Measurements from ENCODE around the gene ATAD3C. TPM values are rescaled to one million over a fixed set of nuclear protein-coding genes. Genes with fewer than 3 reads are reported as not detected.

Gene ATAD3C
- total and polyA plus RNA-seq, 2 of the 4 experiments (the other 2 are of a cell fraction): not detected

GRCh38 chr1:1487701-1488100 is 38.2 kb downstream of the ATAD3C start:
- H4K8ac ChIP-seq (ENCODE audit: low read depth in 2 of 2, low read length in 2 of 2): no peak overlapping the region
- H3K23ac ChIP-seq (ENCODE audit: low read depth, low read length): no peak overlapping the region
- H4K91ac ChIP-seq (ENCODE audit: insufficient read depth, low read depth, low read length): no peak overlapping the region
- POLR2A ChIA-PET (ENCODE audit: unreplicated experiment): no interaction called here
- dilution Hi-C loops (cut with HindIII; ENCODE audit: low sequenced_read_pairs, unreplicated experiment) (no loop called here), intact Hi-C loops (cut with micrococcal nuclease) (no loop called here), in situ Hi-C loops (cut with MboI; ENCODE audit: low sequenced_read_pairs) (no loop called here)
- H3K56ac ChIP-seq (ENCODE audit: extremely low read depth, insufficient read depth, low read length): no peak overlapping the region
- peaks cover 3 to 10% of the 10 kb centered on the region in 2 experiments; a peak in 3 of 4 replicates for H3K79me1 ChIP-seq (ENCODE audit: low read depth in 1 of 2, low read length in 2 of 2)
- H3K9me1 ChIP-seq (ENCODE audit: insufficient read depth, low read length): no peaks in the 10 kb centered on the region
- no peak overlapping the region for H3K4me2 ChIP-seq (ENCODE audit: low read depth, low read length)
- H3K9ac ChIP-seq (ENCODE audit: low read depth, low read length): no peak overlapping the region
- no peaks in the 10 kb centered on the region; the same call in 1 of the 2 replicates for H3K9me3 ChIP-seq (ENCODE audit: control insufficient read depth, insufficient read depth, low read length)
- no peaks in the 10 kb centered on the region for H3K27me3 ChIP-seq (ENCODE audit: control insufficient read depth, insufficient read depth, low read length)
- H2BK15ac ChIP-seq (ENCODE audit: low read depth, low read length): no peak overlapping the region
- H3K14ac ChIP-seq (replicated peaks; ENCODE audit: low read depth, low read length): no peak overlapping the region
- H3K27ac ChIP-seq (ENCODE audit: insufficient read depth, low read length): no peak overlapping the region
- no peak for TF ChIP-seq USF2 (IDR thresholded peaks at IDR 0.05; ENCODE audit: low read depth, low read length)
- TF ChIP-seq CEBPB (IDR thresholded peaks at IDR 0.05; ENCODE audit: low read depth, low read length): no peak
- no peak for TF ChIP-seq ELK1 (IDR thresholded peaks at IDR 0.05; ENCODE audit: borderline replicate concordance, low read depth, low read length)
- no peak for TF ChIP-seq POLR2A (IDR thresholded peaks at IDR 0.05; ENCODE audit: low read depth, low read length)
- TF ChIP-seq SMC3 (IDR thresholded peaks at IDR 0.05; ENCODE audit: low read depth, low read length): no peak
- no peak for TF ChIP-seq NFE2L2 (IDR thresholded peaks at IDR 0.05; ENCODE audit: low read depth, low read length)
- H3K4ac ChIP-seq (ENCODE audit: low read depth, low read length): no peak overlapping the region
- no peak overlapping the region for H2BK20ac ChIP-seq (ENCODE audit: low read depth, low read length)
- no peak overlapping the region for H2AK5ac ChIP-seq (ENCODE audit: low read depth, low read length)
- no peak for ATAC-seq (ENCODE audit: low read depth)
- no peak overlapping the region for H3K4me3 ChIP-seq (ENCODE audit: insufficient read depth, low read depth, low read length)
- no peak for DNase-seq
- no peak overlapping the region for H2BK120ac ChIP-seq (ENCODE audit: low read depth, low read length)
- H2AFZ ChIP-seq (replicated peaks; ENCODE audit: low read length, poor library complexity): no peak overlapping the region
- CTCF ChIA-PET: no interaction called here
- no peaks in the 10 kb centered on the region for H4K20me1 ChIP-seq (ENCODE audit: insufficient read depth, low read length)
- H3K4me1 ChIP-seq (ENCODE audit: control insufficient read depth, insufficient read depth, low read length): no peaks in the 10 kb centered on the region
- WGBS, 2 experiments (ENCODE audit: extremely low coverage in 2 of 2, insufficient read length in 1 of 2): 93% methylated on average over 16 of the region's 18 CpGs; no CpG with 5 or more reads in 1 of the 2 experiments
- H2AK9ac ChIP-seq (replicated peaks; ENCODE audit: low read depth, low read length, poor library complexity): no peak overlapping the region
- no peak overlapping the region for H3K18ac ChIP-seq (ENCODE audit: low read depth, low read length)
- H4K5ac ChIP-seq (ENCODE audit: low read depth, low read length): no peak overlapping the region
- H2BK5ac ChIP-seq (ENCODE audit: low read depth, low read length, poor library complexity, severe bottlenecking): no peak overlapping the region
- no TSS peak for BruUV-seq (replicated peaks)
- peaks cover 59% of the 10 kb centered on the region for H3K36me3 ChIP-seq (ENCODE audit: control insufficient read depth, insufficient read depth, low read length)
